ENCODE data around the gene PRR12. TPM values are rescaled to one million over a fixed set of nuclear protein-coding genes. Genes with fewer than 3 reads are reported as not detected.

PRR12 gene
- polyA plus RNA-seq, 1 donor (not counting 4 experiments of a cell fraction or from before 2014, with no cell fraction given), result 0.35 TPM

GRCh38 chr19:49613374-49613773, 22.4 kb downstream of the PRR12 start:
- no peak for TF ChIP-seq EZH2 (IDR thresholded peaks at IDR 0.05; ENCODE audit: low read length)
- TF ChIP-seq CTCF (optimal IDR thresholded peaks at IDR 0.05 in 1 of 3, IDR thresholded peaks at IDR 0.05 in 1 of 3, conservative IDR thresholded peaks at IDR 0.05 in 1 of 3; ENCODE audit: extremely low read depth in 1 of 3, insufficient read depth in 2 of 3, low read length in 3 of 3), result no peak
- Histone ChIP-seq H3K4me2 (ENCODE audit: control insufficient read depth, extremely low read depth, insufficient read depth, low read depth, low read length) (no peak overlapping the region), H2AFZ (ENCODE audit: control insufficient read depth, low read length) (no peak overlapping the region), H3K9me1 (ENCODE audit: control insufficient read depth, extremely low read depth, insufficient read depth, low read length) (peaks cover 2% of the 10 kb centered on the region), H3K79me2 (ENCODE audit: control insufficient read depth, insufficient read depth, low read length) (peaks cover 42% of the 10 kb centered on the region), H3K4me3 (ENCODE audit: control insufficient read depth in 2 of 3, extremely low read depth in 1 of 3, insufficient read depth in 2 of 3, low read depth in 1 of 3, low read length in 3 of 3) (no peak overlapping the region), H3K36me3 (ENCODE audit: control insufficient read depth in 2 of 2, extremely low read depth in 1 of 2, insufficient read depth in 2 of 2, low read length in 2 of 2) (peaks cover 12 to 23% of the 10 kb centered on the region in 2 experiments), H3K27ac (ENCODE audit: control insufficient read depth, insufficient read depth, low read length) (no peak overlapping the region), H3K9me3 (ENCODE audit: control insufficient read depth, low read depth, low read length) (no peaks in the 10 kb centered on the region), H3K9ac (ENCODE audit: control insufficient read depth, extremely low read depth, insufficient read depth, low read length) (no peak overlapping the region), H3K4me1 (ENCODE audit: control insufficient read depth, extremely low read depth, insufficient read depth, low read length) (peaks cover 8% of the 10 kb centered on the region), H3K27me3 (ENCODE audit: control insufficient read depth, extremely low read depth, insufficient read depth, low read length) (no peaks in the 10 kb centered on the region), H4K20me1 (ENCODE audit: control insufficient read depth, extremely low read depth, insufficient read depth, low read length) (peaks cover 3% of the 10 kb centered on the region)
- dilution Hi-C loops (cut with MboI; ENCODE audit: extremely low pct_ligation_motif_present, low sequenced_read_pairs), result no loop called here
- FAIRE-seq, result no peak
- no peak for DNase-seq (ENCODE audit: low read depth, low spot score)

GRCh38 chr19:49614096-49614833, 23.3 kb downstream of the PRR12 start:
- H3K4me2 ChIP-seq (ENCODE audit: control insufficient read depth, extremely low read depth, insufficient read depth, low read depth, low read length), result no peak overlapping the region
- no peak overlapping the region for H3K4me3 ChIP-seq (ENCODE audit: control insufficient read depth in 2 of 3, extremely low read depth in 1 of 3, insufficient read depth in 2 of 3, low read depth in 1 of 3, low read length in 3 of 3)
- peaks cover 13 to 21% of the 10 kb centered on the region in 2 experiments for H3K36me3 ChIP-seq (ENCODE audit: control insufficient read depth in 2 of 2, extremely low read depth in 1 of 2, insufficient read depth in 2 of 2, low read length in 2 of 2)
- dilution Hi-C loops (cut with MboI; ENCODE audit: extremely low pct_ligation_motif_present, low sequenced_read_pairs), result no loop called here
- DNase-seq (ENCODE audit: low read depth, low spot score) (no peak), FAIRE-seq (no peak)
- no peaks in the 10 kb centered on the region for H3K27me3 ChIP-seq (ENCODE audit: control insufficient read depth, extremely low read depth, insufficient read depth, low read length)
- peaks cover 2% of the 10 kb centered on the region for H3K9me1 ChIP-seq (ENCODE audit: control insufficient read depth, extremely low read depth, insufficient read depth, low read length)
- peaks cover 8% of the 10 kb centered on the region for H3K4me1 ChIP-seq (ENCODE audit: control insufficient read depth, extremely low read depth, insufficient read depth, low read length)
- peak overlapping the region; percentile 22 for H3K9ac ChIP-seq (ENCODE audit: control insufficient read depth, extremely low read depth, insufficient read depth, low read length)
- no peak overlapping the region for H2AFZ ChIP-seq (ENCODE audit: control insufficient read depth, low read length)
- peaks cover 33% of the 10 kb centered on the region for H3K79me2 ChIP-seq (ENCODE audit: control insufficient read depth, insufficient read depth, low read length)
- H3K27ac ChIP-seq (ENCODE audit: control insufficient read depth, insufficient read depth, low read length), result peak overlapping the region; percentile 20
- no peaks in the 10 kb centered on the region for H3K9me3 ChIP-seq (ENCODE audit: control insufficient read depth, low read depth, low read length)
- peaks cover 3% of the 10 kb centered on the region for H4K20me1 ChIP-seq (ENCODE audit: control insufficient read depth, extremely low read depth, insufficient read depth, low read length)
- no peak for TF ChIP-seq EZH2 (IDR thresholded peaks at IDR 0.05; ENCODE audit: low read length)

All from keratinocyte (primary cell).